Inflammatory macrophage treated with lipopolysaccharide for 1 hour (primary cell): ENCODE results near the gene SHQ1.
"Not testable (repeated sequence)": the region's sequence is repeated elsewhere in the genome, so short reads cannot be mapped to it uniquely, and the experiment has no call there.

Experiments
- DNase-seq, 2 donors: peaks; one replicate each; pipeline ENCODE4 v3.0.0-alpha.2; 2020 to 2022

Gene SHQ1

GRCh38 chr3:72798552-72799195, 49.6 kb downstream of the SHQ1 start:
- DNase-seq = no peak

- DNase-seq = no peak
Observed at GRCh38 chr3:72797773-72798543, 50.3 kb downstream of the SHQ1 start.

- DNase-seq = no peak
Observed at GRCh38 chr3:72794079-72794478, 54.2 kb downstream of the SHQ1 start.

- no peak for DNase-seq
Observed at GRCh38 chr3:72791161-72791560, 57.1 kb downstream of the SHQ1 start.

GRCh38 chr3:72789786-72790185, 58.5 kb downstream of the SHQ1 start:
- DNase-seq = no peak

- DNase-seq = not testable (repeated sequence)
Observed at GRCh38 chr3:72788232-72788631, 60.0 kb downstream of the SHQ1 start.

- DNase-seq = peak in 1 of 2 donors; percentile 26
Observed at GRCh38 chr3:72786668-72787067, 61.6 kb downstream of the SHQ1 start.

GRCh38 chr3:72784226-72784625, 64.0 kb downstream of the SHQ1 start:
- DNase-seq = no peak

- DNase-seq = no peak
Observed at GRCh38 chr3:72782521-72782920, 65.7 kb downstream of the SHQ1 start.

GRCh38 chr3:72769758-72770540, 78.3 kb downstream of the SHQ1 start:
- DNase-seq = no peak

- DNase-seq = no peak
Observed at GRCh38 chr3:72768936-72769335, 79.3 kb downstream of the SHQ1 start.

GRCh38 chr3:72768481-72768880, 79.8 kb downstream of the SHQ1 start:
- DNase-seq = no peak

- DNase-seq = no peak
Observed at GRCh38 chr3:72768006-72768441, 80.2 kb downstream of the SHQ1 start.

GRCh38 chr3:72766866-72767265, 81.4 kb downstream of the SHQ1 start:
- no peak for DNase-seq

- DNase-seq = no peak
Observed at GRCh38 chr3:72763751-72764440, 84.3 kb downstream of the SHQ1 start.

GRCh38 chr3:72761410-72761809, 86.8 kb downstream of the SHQ1 start:
- no peak for DNase-seq

GRCh38 chr3:72760225-72760624, 88.0 kb downstream of the SHQ1 start:
- no peak for DNase-seq

GRCh38 chr3:72756900-72757299, 91.3 kb downstream of the SHQ1 start:
- peak; percentile 80 to 89 for DNase-seq

GRCh38 chr3:72754582-72754981, 93.7 kb downstream of the SHQ1 start:
- no peak for DNase-seq

- DNase-seq = no peak
Observed at GRCh38 chr3:72753495-72753894, 94.8 kb downstream of the SHQ1 start.

- DNase-seq = no peak
Observed at GRCh38 chr3:72750405-72750965, 97.8 kb downstream of the SHQ1 start.

- DNase-seq = no peak
Observed at GRCh38 chr3:72748659-72749058, 99.6 kb downstream of the SHQ1 start.
